H9 (cell line): ENCODE data around the gene STON2. TPM values are rescaled to one million over a fixed set of nuclear protein-coding genes. Genes with fewer than 3 reads are reported as not detected.

Source experiments
- DNase-seq: peaks from one replicate; pipeline ENCODE4 v3.0.0-alpha.2; 2017
- H2AFZ ChIP-seq: one replicate; pipeline ENCODE4 v1.6.1; 2013; ENCODE audit warnings: mild to moderate bottlenecking, low read length, control low read depth, moderate library complexity
- H2AK5ac ChIP-seq: 2 replicates; pipeline ENCODE4 v1.6.1; 2013; ENCODE audit warnings: low read length, control low read depth, mixed read lengths; ENCODE audit not compliant: insufficient read length
- H2BK120ac ChIP-seq: one replicate; pipeline ENCODE4 v1.6.1; 2013; ENCODE audit warnings: low read depth, mild to moderate bottlenecking, low read length, control low read depth, inconsistent platforms; ENCODE audit not compliant: poor library complexity, severe bottlenecking
- H2BK12ac ChIP-seq: 2 replicates; pipeline ENCODE4 v1.6.1; 2013; ENCODE audit warnings: low read length, control low read depth, mixed read lengths, low read depth; ENCODE audit not compliant: insufficient read length
- H2BK15ac ChIP-seq: 2 replicates; pipeline ENCODE4 v1.6.1; 2013; ENCODE audit warnings: low read depth, low read length, control low read depth
- H2BK20ac ChIP-seq: one replicate; pipeline ENCODE4 v1.6.1; 2013; ENCODE audit warnings: low read depth, mild to moderate bottlenecking, low read length, control low read depth, inconsistent platforms; ENCODE audit not compliant: poor library complexity, severe bottlenecking
- H2BK5ac ChIP-seq: 2 replicates; pipeline ENCODE4 v1.6.1; 2013; ENCODE audit warnings: low read length, control low read depth, mixed read lengths; ENCODE audit not compliant: insufficient read length
- H3K14ac ChIP-seq: 2 replicates; pipeline ENCODE4 v1.6.1; 2013; ENCODE audit warnings: low read length, control low read depth; ENCODE audit not compliant: insufficient read depth
- H3K18ac ChIP-seq: 2 replicates; pipeline ENCODE4 v1.6.1; 2013; ENCODE audit warnings: low read depth, mild to moderate bottlenecking, mixed read lengths, low read length, control low read depth; ENCODE audit not compliant: insufficient read length
- H3K23ac ChIP-seq: 2 replicates; pipeline ENCODE4 v1.6.1; 2013; ENCODE audit warnings: low read length, control low read depth, mixed read lengths, low read depth; ENCODE audit not compliant: insufficient read length
- H3K23me2 ChIP-seq: 2 replicates; pipeline ENCODE4 v1.6.1; 2013; ENCODE audit warnings: low read depth, mild to moderate bottlenecking, mixed read lengths, low read length, control low read depth; ENCODE audit not compliant: insufficient read length, poor library complexity, severe bottlenecking
- H3K27ac ChIP-seq: 2 replicates; pipeline ENCODE4 v1.5.1; 2013; ENCODE audit warnings: low read length, control low read depth, mixed read lengths, low read depth; ENCODE audit not compliant: insufficient read length
- H3K27me3 ChIP-seq: 2 replicates; pipeline ENCODE4 v1.6.1; 2013; ENCODE audit warnings: low read length, control low read depth, inconsistent platforms; ENCODE audit not compliant: insufficient read depth
- H3K4ac ChIP-seq: 2 replicates; pipeline ENCODE4 v1.6.1; 2013; ENCODE audit warnings: low read depth, mild to moderate bottlenecking, control low read depth, inconsistent platforms, low read length, moderate library complexity
- H3K4me1 ChIP-seq: 2 replicates; pipeline ENCODE4 v1.6.1; 2013; ENCODE audit warnings: low read length, control low read depth, inconsistent platforms; ENCODE audit not compliant: insufficient read depth
- H3K4me2 ChIP-seq: 2 replicates; pipeline ENCODE4 v1.6.1; 2013; ENCODE audit warnings: low read length, control low read depth, mixed read lengths; ENCODE audit not compliant: insufficient read length, insufficient read depth
- H3K56ac ChIP-seq: 2 replicates; pipeline ENCODE4 v1.6.1; 2013; ENCODE audit warnings: low read depth, mild to moderate bottlenecking, mixed read lengths, low read length, control low read depth; ENCODE audit not compliant: insufficient read length
- H3K79me1 ChIP-seq: 2 replicates; pipeline ENCODE4 v1.6.1; 2013; ENCODE audit warnings: low read depth, mild to moderate bottlenecking, moderate library complexity, low read length, control low read depth, inconsistent platforms; ENCODE audit not compliant: insufficient read depth, poor library complexity, severe bottlenecking
- H3K79me2 ChIP-seq: 2 replicates; pipeline ENCODE4 v1.6.1; 2013; ENCODE audit warnings: low read length, control low read depth, inconsistent platforms; ENCODE audit not compliant: insufficient read depth
- H3K9ac ChIP-seq: 2 replicates; pipeline ENCODE4 v1.6.1; 2013; ENCODE audit warnings: low read length, control low read depth, mixed read lengths; ENCODE audit not compliant: insufficient read length; ENCODE audit errors: extremely low read depth
- H3K9me3 ChIP-seq: one replicate; pipeline ENCODE4 v1.6.1; 2013; ENCODE audit warnings: low read depth, low read length, inconsistent platforms; ENCODE audit not compliant: control insufficient read depth
- H3T11ph ChIP-seq: one replicate; pipeline ENCODE4 v1.6.1; 2013; ENCODE audit warnings: mild to moderate bottlenecking, low read length, control low read depth, inconsistent platforms
- H4K20me1 ChIP-seq: one replicate; pipeline ENCODE4 v1.6.1; 2013; ENCODE audit not compliant: control insufficient read depth, insufficient read length, insufficient read depth
- H4K5ac ChIP-seq: 2 replicates; pipeline ENCODE4 v1.6.1; 2013; ENCODE audit warnings: low read depth, mild to moderate bottlenecking, mixed read lengths, low read length, control low read depth; ENCODE audit not compliant: insufficient read length
- H4K8ac ChIP-seq: replicated peaks from 2 replicates; pipeline ENCODE4 v1.6.1; 2013; ENCODE audit warnings: low read length, control low read depth, mixed read lengths, low read depth; ENCODE audit not compliant: insufficient read length
- H4K91ac ChIP-seq: 2 replicates; pipeline ENCODE4 v1.6.1; 2013; ENCODE audit warnings: low read depth, mild to moderate bottlenecking, moderate library complexity, mixed read lengths, low read length, control low read depth; ENCODE audit not compliant: insufficient read length
- H3K27ac Mint-ChIP-seq, 3 experiments: 2 replicates in 2 of 3; 3 replicates in 1 of 3; pipeline ENCODE4 v1.8.0; 2020 to 2021; ENCODE audit warnings: mixed read lengths in 3 of 3, mild to moderate bottlenecking in 1 of 3, moderate library complexity in 1 of 3
- H3K27me3 Mint-ChIP-seq: 2 replicates; pipeline ENCODE4 v1.8.0; 2021; ENCODE audit warnings: low read depth, mild to moderate bottlenecking, moderate library complexity, mixed read lengths
- H3K36me3 Mint-ChIP-seq, 3 experiments: 2 replicates in 2 of 3; 3 replicates in 1 of 3; pipeline ENCODE4 v1.8.0; 2020 to 2021; ENCODE audit warnings: low read depth in 3 of 3, mixed read lengths in 3 of 3; ENCODE audit not compliant: insufficient read depth in 1 of 3
- H3K4me1 Mint-ChIP-seq, 2 experiments: 2 replicates each; pipeline ENCODE4 v1.8.0; 2020; ENCODE audit warnings: mixed read lengths in 2 of 2
- H3K4me3 Mint-ChIP-seq, 2 experiments: 2 replicates in 1 of 2; 3 replicates in 1 of 2; pipeline ENCODE4 v1.8.0; 2020 to 2021; ENCODE audit warnings: mild to moderate bottlenecking in 2 of 2, mixed read lengths in 2 of 2, moderate library complexity in 1 of 2
- H3K9me3 Mint-ChIP-seq, 2 experiments: 2 replicates in 1 of 2; 3 replicates in 1 of 2; pipeline ENCODE4 v1.8.0; 2020; ENCODE audit warnings: mild to moderate bottlenecking in 2 of 2, mixed read lengths in 2 of 2, moderate library complexity in 1 of 2
- WGBS: extraction: QIAGEN DNeasy Blood & Tissue Kit; methylation state at CpG from one replicate; pipeline ENCODE4 v1.1.7; 2013; ENCODE audit warnings: missing lambda C conversion rate, low lambda C conversion rate, mixed read lengths; ENCODE audit not compliant: insufficient read length; ENCODE audit errors: extremely low coverage; 5-methylcytosine and 5-hydroxymethylcytosine counted together
- total RNA-seq: library from RNA; stranded (reverse); gene quantifications from 2 replicates; pipeline ENCODE4 v1.2.1, GENCODE V29; 2021
- TF ChIP-seq, protein P1 (sequence below): fragments of 200-600 bp; sonication (generic); conservative IDR thresholded peaks from 3 replicates; pipeline ENCODE4 v1.8.0; 2021; ENCODE audit warnings: antibody characterized with exemption, mild to moderate bottlenecking

STON2 gene
- total RNA-seq, 1 experiment from 2014 or later: 62.9 TPM

GRCh38 chr14:81219759-81220579 is 180.2 kb downstream of the STON2 start:
- Histone ChIP-seq H4K8ac (peak overlapping the region; percentile 98), H2BK20ac (no peak overlapping the region), H3K4me2 (peak overlapping the region; percentile 91), H3K27ac (peak overlapping the region; percentile 99), H2BK12ac (peak overlapping the region; percentile 74), H3K4ac (peak overlapping the region; percentile 42; the same call in 1 of the 2 replicates), H3K14ac (peak overlapping the region; percentile 99), H2BK120ac (peak overlapping the region; percentile 94), H2AK5ac (peak overlapping the region; percentile 92), H2BK15ac (no peak overlapping the region), H2BK5ac (peak overlapping the region; percentile 93), H4K20me1 (no peaks in the 10 kb centered on the region), H3K27me3 (no peaks in the 10 kb centered on the region; the same call in 1 of the 2 replicates), H3K79me2 (peaks cover 13% of the 10 kb centered on the region; the same call in 1 of the 2 replicates), H3K9me3 (no peaks in the 10 kb centered on the region), H3T11ph (peak overlapping the region; percentile 78), H3K23me2 (peaks cover 7% of the 10 kb centered on the region), H3K79me1 (no peaks in the 10 kb centered on the region), H4K5ac (peak overlapping the region; percentile 98), H3K9ac (peak overlapping the region; percentile 100), H3K56ac (peak overlapping the region; percentile 97), H4K91ac (no peak overlapping the region), H2AFZ (no peak overlapping the region), H3K23ac (peak overlapping the region; percentile 72), H3K18ac (peak overlapping the region; percentile 99), H3K4me1 (no peaks in the 10 kb centered on the region; the same call in none of the 2 replicates)
- Mint-ChIP-seq H3K27ac (peak overlapping the region; percentile 100), H3K4me1 (peaks cover 30 to 31% of the 10 kb centered on the region in 2 experiments), H3K36me3 (peaks cover 13 to 24% (median 22%) of the 10 kb centered on the region in 3 experiments; a peak in 6 of 7 replicates), H3K4me3 (peak overlapping the region; percentile 96 to 99), H3K27me3 (peaks cover 3% of the 10 kb centered on the region; the same call in 1 of the 2 replicates), H3K9me3 (peaks cover 0 to 5% of the 10 kb centered on the region in 2 experiments; a peak in 3 of 5 replicates)
- TF ChIP-seq, protein P1, sequence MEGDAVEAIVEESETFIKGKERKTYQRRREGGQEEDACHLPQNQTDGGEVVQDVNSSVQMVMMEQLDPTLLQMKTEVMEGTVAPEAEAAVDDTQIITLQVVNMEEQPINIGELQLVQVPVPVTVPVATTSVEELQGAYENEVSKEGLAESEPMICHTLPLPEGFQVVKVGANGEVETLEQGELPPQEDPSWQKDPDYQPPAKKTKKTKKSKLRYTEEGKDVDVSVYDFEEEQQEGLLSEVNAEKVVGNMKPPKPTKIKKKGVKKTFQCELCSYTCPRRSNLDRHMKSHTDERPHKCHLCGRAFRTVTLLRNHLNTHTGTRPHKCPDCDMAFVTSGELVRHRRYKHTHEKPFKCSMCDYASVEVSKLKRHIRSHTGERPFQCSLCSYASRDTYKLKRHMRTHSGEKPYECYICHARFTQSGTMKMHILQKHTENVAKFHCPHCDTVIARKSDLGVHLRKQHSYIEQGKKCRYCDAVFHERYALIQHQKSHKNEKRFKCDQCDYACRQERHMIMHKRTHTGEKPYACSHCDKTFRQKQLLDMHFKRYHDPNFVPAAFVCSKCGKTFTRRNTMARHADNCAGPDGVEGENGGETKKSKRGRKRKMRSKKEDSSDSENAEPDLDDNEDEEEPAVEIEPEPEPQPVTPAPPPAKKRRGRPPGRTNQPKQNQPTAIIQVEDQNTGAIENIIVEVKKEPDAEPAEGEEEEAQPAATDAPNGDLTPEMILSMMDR: no peak
- WGBS: no CpG with 5 or more reads among the region's 84 CpGs
- no peak for DNase-seq
